ENCODE results near the gene UBR4.

- TF ChIP-seq CTCF (IDR thresholded peaks at IDR 0.05; ENCODE audit: poor library complexity), result no peak
- TF ChIP-seq EZH2phosphoT487 (IDR thresholded peaks at IDR 0.05; ENCODE audit: low read depth, severe bottlenecking, unreplicated experiment), result no peak
Measured at GRCh38 chr1:19067912-19068638, 142.0 kb downstream of the UBR4 start.
